SU-DHL-6 (cell line): ENCODE measurements around the gene LAMA1.

Source experiments
- EZH2phosphoT487 ChIP-seq: fragments of 200-600 bp; sonication (generic), shearing (Covaris generic); conservative IDR thresholded peaks from 2 replicates; pipeline ENCODE4 v1.6.1; 2018; ENCODE audit warnings: mild to moderate bottlenecking, antibody characterized with exemption, low read length, moderate library complexity, mixed read lengths
- TF ChIP-seq, protein P1 (sequence below): fragments of 200-600 bp; sonication (generic); IDR thresholded peaks from one replicate; pipeline ENCODE4 v1.5.1; 2017; ENCODE audit warnings: antibody characterized with exemption, mild to moderate bottlenecking, low read length, moderate library complexity; ENCODE audit not compliant: insufficient read depth, poor library complexity, severe bottlenecking

- TF ChIP-seq, protein P1, sequence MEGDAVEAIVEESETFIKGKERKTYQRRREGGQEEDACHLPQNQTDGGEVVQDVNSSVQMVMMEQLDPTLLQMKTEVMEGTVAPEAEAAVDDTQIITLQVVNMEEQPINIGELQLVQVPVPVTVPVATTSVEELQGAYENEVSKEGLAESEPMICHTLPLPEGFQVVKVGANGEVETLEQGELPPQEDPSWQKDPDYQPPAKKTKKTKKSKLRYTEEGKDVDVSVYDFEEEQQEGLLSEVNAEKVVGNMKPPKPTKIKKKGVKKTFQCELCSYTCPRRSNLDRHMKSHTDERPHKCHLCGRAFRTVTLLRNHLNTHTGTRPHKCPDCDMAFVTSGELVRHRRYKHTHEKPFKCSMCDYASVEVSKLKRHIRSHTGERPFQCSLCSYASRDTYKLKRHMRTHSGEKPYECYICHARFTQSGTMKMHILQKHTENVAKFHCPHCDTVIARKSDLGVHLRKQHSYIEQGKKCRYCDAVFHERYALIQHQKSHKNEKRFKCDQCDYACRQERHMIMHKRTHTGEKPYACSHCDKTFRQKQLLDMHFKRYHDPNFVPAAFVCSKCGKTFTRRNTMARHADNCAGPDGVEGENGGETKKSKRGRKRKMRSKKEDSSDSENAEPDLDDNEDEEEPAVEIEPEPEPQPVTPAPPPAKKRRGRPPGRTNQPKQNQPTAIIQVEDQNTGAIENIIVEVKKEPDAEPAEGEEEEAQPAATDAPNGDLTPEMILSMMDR, result no peak
- TF ChIP-seq EZH2phosphoT487, result no peak
Observed at GRCh38 chr18:7117390-7118355, at the start of gene LAMA1.
